GM12878 (cell line): Measurements from ENCODE around the gene RUFY4. TPM values are rescaled to one million over a fixed set of nuclear protein-coding genes. Genes with fewer than 3 reads are reported as not detected.

ENCODE experiments used
- ATAC-seq: fragments of 200-7000 bp; cut with Tn5 transposase; 3 replicates; pipeline ENCODE4 v1.9.1; 2020; ENCODE audit warnings: mild to moderate bottlenecking, moderate library complexity
- BruUV-seq: library from RNA; stranded (reverse); fragments of 400-500 nt; replicated peaks from 2 replicates; lab custom pipeline; 2021; lab: Mats Ljungman, UMichigan
- CTCF ChIA-PET: fragments of 300-600 bp; sonication (Branson Sonifier 250); formaldehyde crosslinking; extraction: SDS; loops from one replicate; lab custom pipeline; 2021; ENCODE audit warnings: inconsistent platforms; lab: Yijun Ruan, JAX
- POLR2A ChIA-PET: fragments of 350-600 bp; formaldehyde crosslinking; extraction: SDS; loops from one replicate; lab custom pipeline; 2021; ENCODE audit warnings: inconsistent platforms; lab: Charles Lee
- RAD21 ChIA-PET: fragments of 300-600 bp; sonication (Branson Sonifier 250); formaldehyde crosslinking; loops from one replicate; lab custom pipeline; 2023; ENCODE audit warnings: antibody characterized with exemption; ENCODE audit not compliant: unreplicated experiment; lab: Charles Lee
- SMC1A ChIA-PET: fragments of 300-600 bp; sonication (Branson Sonifier 250); formaldehyde crosslinking; loops from one replicate; lab custom pipeline; 2023; ENCODE audit not compliant: unreplicated experiment, uncharacterized antibody; lab: Charles Lee
- DNase-seq: peaks from one replicate; pipeline ENCODE4 v3.0.0-alpha.2; 2011; ENCODE audit warnings: low read depth, low spot score
- FAIRE-seq: peaks from 3 replicates; lab custom pipeline; 2011; peaks lifted over from hg19 to GRCh38; lab: Jason Lieb, UNC
- H2AFZ ChIP-seq: 2 replicates; pipeline ENCODE4 v1.6.0; 2011; ENCODE audit warnings: low read depth, low read length, control low read depth; ENCODE audit not compliant: control insufficient read depth
- H3K27ac ChIP-seq: 2 replicates; pipeline ENCODE4 v1.5.1; 2011; ENCODE audit warnings: control low read depth; ENCODE audit not compliant: control insufficient read depth, insufficient read depth
- H3K27me3 ChIP-seq, 2 experiments: replicated peaks in 1 of 2; 2 replicates each; pipeline versions ENCODE4 v1.6.0 to v1.6.1; 2011; ENCODE audit warnings: low read length in 1 of 2; ENCODE audit not compliant: control insufficient read depth in 2 of 2, insufficient read depth in 2 of 2
- H3K36me3 ChIP-seq, 2 experiments: 2 replicates each; pipeline ENCODE4 v1.5.1; 2011; ENCODE audit warnings: low read length in 1 of 2; ENCODE audit not compliant: control insufficient read depth in 2 of 2, insufficient read depth in 2 of 2
- H3K4me1 ChIP-seq: 2 replicates; pipeline ENCODE4 v1.6.1; 2011; ENCODE audit warnings: mild to moderate bottlenecking, low read length, moderate library complexity, mixed read lengths; ENCODE audit not compliant: control insufficient read depth, insufficient read depth
- H3K4me2 ChIP-seq: 2 replicates; pipeline ENCODE4 v1.6.0; 2011; ENCODE audit warnings: control low read depth; ENCODE audit not compliant: control insufficient read depth, insufficient read depth
- H3K4me3 ChIP-seq: fragments of 200-600 bp; sonication (generic); 2 replicates; pipeline ENCODE4 v1.5.1; 2016
- H3K79me2 ChIP-seq: 2 replicates; pipeline ENCODE4 v1.6.0; 2011; ENCODE audit warnings: low read length; ENCODE audit not compliant: control insufficient read depth, insufficient read depth
- H3K9ac ChIP-seq: 2 replicates; pipeline ENCODE4 v1.8.0; 2011; ENCODE audit warnings: low read length, control low read depth, mixed read lengths; ENCODE audit not compliant: control insufficient read depth, insufficient read depth
- H3K9me3 ChIP-seq: replicated peaks from 3 replicates; pipeline ENCODE4 v1.5.1; 2011; ENCODE audit warnings: mild to moderate bottlenecking, low read length; ENCODE audit not compliant: control insufficient read depth, insufficient read depth
- H4K20me1 ChIP-seq: 2 replicates; pipeline ENCODE4 v1.6.0; 2011; ENCODE audit not compliant: control insufficient read depth, insufficient read depth
- BACH1 ChIP-seq: fragments of 450-650 bp; IDR thresholded peaks from 2 replicates; pipeline ENCODE4 v1.6.1; 2017; ENCODE audit warnings: mild to moderate bottlenecking, borderline replicate concordance
- BCLAF1 ChIP-seq: fragments of 450-650 bp; IDR thresholded peaks from 2 replicates; pipeline ENCODE4 v1.6.1; 2017; ENCODE audit warnings: antibody characterized with exemption, mild to moderate bottlenecking, moderate library complexity
- CHD1 ChIP-seq: IDR thresholded peaks from 2 replicates; pipeline ENCODE4 v1.6.1; 2012; ENCODE audit warnings: low read depth, low read length, improper control_type of control experiment
- ESRRA ChIP-seq: IDR thresholded peaks from 2 replicates; pipeline ENCODE4 v1.6.1; 2012; ENCODE audit warnings: mild to moderate bottlenecking, low read length, improper control_type of control experiment
- JUND ChIP-seq: IDR thresholded peaks from 2 replicates; pipeline ENCODE4 v1.6.1; 2012; ENCODE audit warnings: low read depth, mild to moderate bottlenecking, low read length, improper control_type of control experiment, moderate library complexity
- RELA ChIP-seq: fragments of 450-650 bp; IDR thresholded peaks from 2 replicates; pipeline ENCODE4 v1.8.0; 2014; ENCODE audit warnings: borderline replicate concordance; ENCODE audit not compliant: partially characterized antibody
- SMARCA5 ChIP-seq: fragments of 450-650 bp; IDR thresholded peaks from 2 replicates; pipeline ENCODE4 v1.6.1; 2017; ENCODE audit warnings: mild to moderate bottlenecking
- ZBTB40 ChIP-seq: fragments of 450-650 bp; IDR thresholded peaks from 2 replicates; pipeline ENCODE4 v1.6.1; 2016; ENCODE audit warnings: mild to moderate bottlenecking, moderate library complexity, borderline replicate concordance
- ZNF217 ChIP-seq: fragments of 450-650 bp; IDR thresholded peaks from 2 replicates; pipeline ENCODE4 v1.6.1; 2017; ENCODE audit warnings: antibody characterized with exemption, mild to moderate bottlenecking
- WGBS: methylation state at CpG from one replicate; pipeline ENCODE4 v1.1.6; 2016; ENCODE audit warnings: low lambda C conversion rate; ENCODE audit not compliant: insufficient replicate concordance, insufficient coverage; ENCODE audit errors: missing lambda C conversion rate; 5-methylcytosine and 5-hydroxymethylcytosine counted together
- in situ Hi-C: fragments of 300-500 bp; cut with MboI; formaldehyde crosslinking; loops from 9 replicates; pipeline ENCODE4 v1.14.3; 2018; ENCODE audit warnings: mixed read lengths
- intact Hi-C: fragments of 100-400 bp; cut with micrococcal nuclease; formaldehyde crosslinking; loops from one replicate; pipeline ENCODE4 v1.14.2; 2022; ENCODE audit not compliant: unreplicated experiment
- polyA plus RNA-seq, 11 experiments: library from polyadenylated mRNA; depleted of rRNA in 4 of 11; unstranded in 6 of 11; stranded (reverse) in 5 of 11; fragments of >200 nt; fragmentation: Nextera tagmentation in 4 of 11; fragmentation: Illumina TruSeq in 1 of 11; extraction: Ambion mirVana in 4 of 11; extraction: Trizol in 1 of 11; gene quantifications; 1 replicate in 1 of 11; 2 replicates in 10 of 11; pipeline versions ENCODE4 v1.2.1 to v1.2.3, GENCODE V29; 2011 to 2016; ENCODE audit warnings: inconsistent platforms in 2 of 11, missing spikeins in 2 of 11, low read depth in 1 of 11
- total RNA-seq, 4 experiments: library from RNA; depleted of rRNA in 3 of 4; stranded (reverse); fragments of >200 nt in 3 of 4; fragmentation: Illumina TruSeq in 1 of 4; extraction: Trizol in 1 of 4; gene quantifications; 2 replicates each; pipeline versions ENCODE4 v1.2.1 to v1.2.3, GENCODE V29; 2013 to 2021
- TF ChIP-seq, protein P1 (sequence below): IDR thresholded peaks from 2 replicates; pipeline ENCODE4 v1.6.1; 2011; ENCODE audit warnings: mild to moderate bottlenecking, low read depth, low read length, moderate library complexity; ENCODE audit not compliant: insufficient replicate concordance

The RUFY4 gene
- total and polyA plus RNA-seq, 10 of the 15 experiments (the other 5 are each of a cell fraction or from before 2014, with no cell fraction given), result 0.05 to 2.7 (median 0.90) TPM

- Histone ChIP-seq H3K27ac (no peak overlapping the region), H3K27me3 (no peaks in the 10 kb centered on the region), H4K20me1 (no peaks in the 10 kb centered on the region), H3K4me2 (no peak overlapping the region), H3K9ac (no peak overlapping the region), H2AFZ (no peak overlapping the region), H3K9me3 (no peaks in the 10 kb centered on the region), H3K4me3 (no peak overlapping the region), H3K79me2 (no peaks in the 10 kb centered on the region), H3K36me3 (no peaks in the 10 kb centered on the region), H3K4me1 (peaks cover 10% of the 10 kb centered on the region)
- SMC1A ChIA-PET, result interaction anchor here (1.0 kb wide), 1 partner anchor 25 kb away, joined by 3 read pairs; no protein-coding TSS in a partner anchor
- no peak for TF ChIP-seq JUND
- TF ChIP-seq ZNF217, result no peak
- no peak for TF ChIP-seq BCLAF1
- no peak for TF ChIP-seq CHD1
- no peak for TF ChIP-seq ZBTB40
- no peak for TF ChIP-seq SMARCA5
- TF ChIP-seq, protein P1, sequence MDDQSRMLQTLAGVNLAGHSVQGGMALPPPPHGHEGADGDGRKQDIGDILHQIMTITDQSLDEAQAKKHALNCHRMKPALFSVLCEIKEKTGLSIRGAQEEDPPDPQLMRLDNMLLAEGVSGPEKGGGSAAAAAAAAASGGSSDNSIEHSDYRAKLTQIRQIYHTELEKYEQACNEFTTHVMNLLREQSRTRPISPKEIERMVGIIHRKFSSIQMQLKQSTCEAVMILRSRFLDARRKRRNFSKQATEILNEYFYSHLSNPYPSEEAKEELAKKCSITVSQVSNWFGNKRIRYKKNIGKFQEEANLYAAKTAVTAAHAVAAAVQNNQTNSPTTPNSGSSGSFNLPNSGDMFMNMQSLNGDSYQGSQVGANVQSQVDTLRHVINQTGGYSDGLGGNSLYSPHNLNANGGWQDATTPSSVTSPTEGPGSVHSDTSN, result no peak
- no peak for TF ChIP-seq BACH1
- no peak for TF ChIP-seq ESRRA
- no peak for TF ChIP-seq RELA
- POLR2A ChIA-PET, result no interaction called here
- FAIRE-seq, result no peak
- 58% methylated on average over 13 of the region's 13 CpGs for WGBS
- no TSS peak for BruUV-seq
- CTCF ChIA-PET, result interaction anchor here (0.5 to 1.6 kb wide), 4 partner anchors 9 to 286 kb away, joined by 3 to 4 read pairs (median 4); no protein-coding TSS in a partner anchor
- DNase-seq, result no peak
- intact Hi-C loops, result loop anchor here (5.0 kb wide), 1 partner anchor 96 kb away; the partner anchor contains the start of gene CXCR1
- RAD21 ChIA-PET, result no interaction called here
- in situ Hi-C loops, result no loop called here
- no peak for ATAC-seq
These were observed 2.3 kb downstream of the RUFY4 start for GRCh38 chr2:218071218-218071937.
